Stimulated activated CD8-positive, alpha-beta memory T cell treated with anti-CD3 and anti-CD28 coated beads, Interleukin-12 subunit alpha, Interleukin-12 subunit beta, amount 100 ng/mL, for 1 hour (primary cell): ENCODE results near the gene C1orf50.
"Not testable (repeated sequence)": the region's sequence is repeated elsewhere in the genome, so short reads cannot be mapped to it uniquely, and the experiment has no call there.

Source experiments
- DNase-seq: peaks from one replicate; pipeline ENCODE4 v3.0.0-alpha.2; 2020; ENCODE audit warnings: low read depth

C1orf50 gene

GRCh38 chr1:42766741-42767509 is at the start of gene C1orf50, which contains the start of gene P3H1:
C1orf50 (plus strand) TSS chr1:42767249; CDS start chr1:42767312, 63 bp downstream.
P3H1 (minus strand) TSS chr1:42767028; CDS start chr1:42766971, 57 bp downstream.
- peak; percentile 98 for DNase-seq

- DNase-seq, result no peak
Observed at GRCh38 chr1:42720868-42721267, 46.2 kb upstream of the C1orf50 start.

GRCh38 chr1:42721926-42722325 is 45.1 kb upstream of the C1orf50 start:
- DNase-seq, result no peak

DNA sequence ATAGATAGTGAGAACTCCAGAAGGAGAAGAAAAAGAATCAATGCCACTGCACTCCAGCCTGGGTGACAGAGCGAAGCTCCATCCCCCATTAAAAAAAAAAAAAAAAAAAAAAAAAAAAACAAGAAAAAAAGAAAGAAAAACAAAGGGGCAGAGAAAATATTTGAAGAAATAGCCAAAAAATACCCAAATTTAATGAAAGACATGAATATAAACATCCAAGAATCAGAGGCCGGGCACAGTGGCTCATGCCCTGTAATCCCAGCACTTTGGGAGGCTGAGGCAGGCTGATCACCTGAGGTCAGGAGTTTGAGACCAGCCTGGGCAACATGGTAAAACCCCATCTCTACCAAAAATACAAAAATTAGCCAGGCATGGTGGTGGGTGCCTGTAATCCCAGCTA is 44.6 kb upstream of the C1orf50 start:
- not testable (repeated sequence) for DNase-seq

- DNase-seq, result no peak
Observed at GRCh38 chr1:42723511-42723910, 43.5 kb upstream of the C1orf50 start.

DNA sequence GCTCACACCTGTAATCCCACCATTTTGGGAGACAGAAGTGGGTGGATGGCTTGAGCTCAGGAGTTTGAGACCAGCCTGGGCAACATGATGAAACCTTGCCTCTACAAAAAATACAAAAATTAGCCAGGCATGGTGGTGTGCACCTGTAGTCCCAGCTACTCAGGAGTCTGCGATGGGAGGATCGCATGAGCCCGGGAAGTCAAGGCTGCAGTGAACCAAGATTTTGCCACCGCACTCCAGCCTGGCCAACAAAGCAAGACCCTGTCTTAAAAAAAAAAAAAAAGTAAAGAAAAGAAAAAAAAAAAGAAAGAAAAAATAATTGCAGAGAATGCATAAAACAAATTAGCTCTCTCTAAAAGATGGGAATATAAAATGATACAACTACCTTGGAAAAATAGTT is 41.2 kb upstream of the C1orf50 start:
- not testable (repeated sequence) for DNase-seq

GRCh38 chr1:42730002-42730401 is 37.0 kb upstream of the C1orf50 start:
- no peak for DNase-seq

GRCh38 chr1:42730988-42731387 is 36.1 kb upstream of the C1orf50 start:
- no peak for DNase-seq

- DNase-seq, result no peak
Observed at GRCh38 chr1:42731585-42731984, 35.5 kb upstream of the C1orf50 start.

DNA sequence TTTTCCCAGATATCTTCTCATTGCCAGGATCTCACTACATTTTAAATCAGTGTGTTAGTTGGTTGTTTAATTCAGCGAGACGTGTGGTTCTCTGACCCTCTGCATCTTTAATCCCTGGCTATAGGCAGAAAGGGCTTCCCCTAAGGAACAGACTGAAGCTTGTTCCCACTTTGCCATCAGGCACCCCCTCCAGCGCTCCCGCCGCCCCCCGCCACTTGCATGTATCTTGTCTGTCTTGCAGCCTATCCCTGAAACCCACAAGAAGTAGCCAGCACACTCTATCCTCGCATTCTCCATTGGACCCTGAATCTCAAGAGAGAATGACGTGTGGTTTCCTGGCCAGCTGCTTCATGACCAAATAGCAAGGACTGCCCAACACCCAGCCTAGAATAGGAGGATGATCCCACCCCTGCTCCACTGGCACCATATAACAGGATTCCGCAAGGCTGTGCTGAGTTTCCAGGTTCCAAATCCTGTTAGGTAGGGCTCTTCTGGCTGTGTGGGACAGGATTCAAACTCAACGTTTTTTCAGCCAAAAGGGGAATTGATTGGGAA is 34.8 kb upstream of the C1orf50 start:
- no peak for DNase-seq

- no peak for DNase-seq
Observed at GRCh38 chr1:42733415-42734200, 33.4 kb upstream of the C1orf50 start.

DNA sequence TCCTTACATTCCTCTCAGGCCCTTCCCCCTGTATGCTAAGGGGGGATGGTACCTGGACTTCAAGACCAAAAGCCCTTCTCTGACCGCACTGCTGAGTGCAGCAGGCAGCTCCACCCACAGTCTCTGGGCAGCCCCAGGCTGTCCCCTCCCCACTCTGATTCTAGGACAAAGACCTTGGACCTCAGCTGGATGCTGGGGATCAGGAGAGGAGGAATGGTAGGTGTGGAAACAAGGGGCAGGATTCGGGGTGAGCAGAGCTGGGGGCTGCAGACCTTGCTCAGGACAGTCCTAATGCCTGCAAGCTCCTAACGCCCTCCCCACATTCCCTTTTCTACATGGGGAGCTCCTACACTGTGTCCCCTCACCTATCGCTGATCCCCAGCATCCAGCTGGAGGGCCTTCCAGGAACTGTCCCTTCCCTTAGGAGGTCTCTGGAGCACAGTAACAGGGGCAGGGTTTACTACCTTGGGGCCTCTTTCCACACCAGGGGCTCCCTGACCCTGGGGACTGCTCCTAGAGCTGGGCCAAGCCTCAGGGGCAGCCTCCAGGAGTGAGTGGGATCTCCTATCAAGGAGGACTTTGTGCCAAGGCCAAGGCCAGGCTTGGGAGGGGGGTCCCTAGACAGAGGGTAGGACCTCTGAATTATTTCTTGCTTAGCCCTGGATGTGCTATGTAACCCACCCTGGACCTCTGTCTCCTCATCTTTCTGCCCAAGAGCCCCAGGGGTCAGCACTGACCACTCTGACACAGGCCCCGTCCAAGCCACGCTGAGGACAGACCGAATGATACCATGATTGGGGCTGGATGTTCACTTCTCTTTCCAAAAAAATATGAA is 32.6 kb upstream of the C1orf50 start:
- DNase-seq, result no peak

GRCh38 chr1:42735056-42735455 is 32.0 kb upstream of the C1orf50 start:
- no peak for DNase-seq

- no peak for DNase-seq
Observed at GRCh38 chr1:42735477-42736105, 31.5 kb upstream of the C1orf50 start.

GRCh38 chr1:42736152-42736551 is 30.9 kb upstream of the C1orf50 start:
- DNase-seq, result no peak

GRCh38 chr1:42736571-42737200 is 30.4 kb upstream of the C1orf50 start:
- no peak for DNase-seq

DNA sequence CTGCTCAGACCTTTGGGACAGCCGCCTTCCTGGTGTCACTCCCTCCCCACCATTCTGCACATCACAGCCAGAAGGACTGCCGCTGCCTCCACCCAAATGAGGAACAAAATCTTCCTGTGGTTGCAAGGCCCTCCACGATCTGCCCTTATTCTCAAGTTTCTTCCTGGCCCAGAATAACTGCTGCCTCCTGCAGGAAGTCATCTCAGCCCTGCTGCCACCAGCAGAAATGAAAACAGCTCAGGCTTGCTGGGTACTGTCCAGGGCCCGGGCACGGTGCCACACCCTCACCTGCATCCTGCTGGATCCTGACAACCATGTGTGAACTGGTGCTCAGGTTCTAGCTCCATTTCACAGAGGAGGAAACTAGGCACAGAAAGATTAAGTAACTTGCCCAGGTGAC is 29.8 kb upstream of the C1orf50 start:
- no peak for DNase-seq

GRCh38 chr1:42737986-42738677 is 28.9 kb upstream of the C1orf50 start:
- no peak for DNase-seq

GRCh38 chr1:42738678-42739226 is 28.3 kb upstream of the C1orf50 start:
- no peak for DNase-seq
